Raji (cell line): ENCODE results near the gene TMEM50A.

ENCODE experiments used
- POLR2A ChIP-seq: IDR thresholded peaks from 2 replicates; pipeline ENCODE4 v1.6.1; 2011; ENCODE audit warnings: low read depth, low read length, control low read depth; ENCODE audit not compliant: insufficient read depth

TMEM50A gene

DNA sequence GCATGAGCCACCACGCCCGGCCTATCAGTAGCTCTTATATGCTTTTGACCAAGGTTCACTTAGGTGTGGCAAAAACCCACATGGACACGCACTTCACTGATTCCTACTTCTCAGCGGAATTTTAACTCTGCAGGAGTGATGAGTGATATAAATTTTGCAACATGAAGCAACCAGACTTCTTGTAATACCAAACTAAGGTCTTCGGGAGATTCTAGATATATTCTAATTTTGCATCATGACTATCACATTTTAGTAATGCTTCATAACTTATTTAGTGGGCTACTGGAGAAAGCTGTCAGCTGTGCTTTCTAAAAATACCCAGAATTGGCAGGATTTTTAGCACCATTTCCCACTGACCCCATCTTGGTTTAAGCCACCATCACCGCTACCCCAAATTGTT, 54.7 kb downstream of the TMEM50A start:
- TF ChIP-seq POLR2A: no peak
